SK-N-SH treated with all-trans-retinoic acid at 6 μM for 48 hours (cell line): Measurements from ENCODE around the gene UVRAG.

Experiments used
- ATAC-seq: fragments of 200-7000 bp; cut with Tn5 transposase; 3 replicates; pipeline ENCODE4 v1.9.1; 2020; ENCODE audit warnings: mild to moderate bottlenecking, moderate library complexity
- ARNTL ChIP-seq: fragments of 450-650 bp; formaldehyde crosslinking; IDR thresholded peaks from 2 replicates; pipeline ENCODE4 v1.5.0; 2020; ENCODE audit warnings: low read depth, mild to moderate bottlenecking, moderate library complexity, borderline replicate concordance
- CREB5 ChIP-seq: fragments of 250-450 bp; sonication (Bioruptor Pico); IDR thresholded peaks from 2 replicates; pipeline ENCODE4 v1.5.1; 2020; ENCODE audit warnings: low read depth, mild to moderate bottlenecking, moderate library complexity
- CSDC2 ChIP-seq: fragments of 250-450 bp; sonication (Bioruptor Pico); IDR thresholded peaks from 2 replicates; pipeline ENCODE4 v1.5.0; 2020; ENCODE audit warnings: mild to moderate bottlenecking, moderate library complexity
- CSRNP3 ChIP-seq: fragments of 250-450 bp; sonication (Bioruptor Pico); IDR thresholded peaks from 2 replicates; pipeline ENCODE4 v1.5.1; 2021; ENCODE audit warnings: mild to moderate bottlenecking, moderate library complexity
- GLIS3 ChIP-seq: fragments of 250-450 bp; sonication (Bioruptor Pico); IDR thresholded peaks from 2 replicates; pipeline ENCODE4 v1.5.0; 2020; ENCODE audit warnings: mild to moderate bottlenecking, moderate library complexity
- ISL1 ChIP-seq: fragments of 250-450 bp; sonication (Bioruptor Pico); IDR thresholded peaks from 2 replicates; pipeline ENCODE4 v2.1.2; 2022; ENCODE audit warnings: mild to moderate bottlenecking, moderate library complexity
- PATZ1 ChIP-seq: fragments of 250-450 bp; sonication (Bioruptor Pico); IDR thresholded peaks from 2 replicates; pipeline ENCODE4 v1.8.0; 2020; ENCODE audit warnings: mild to moderate bottlenecking, moderate library complexity, borderline replicate concordance
- POU6F1 ChIP-seq: fragments of 250-450 bp; sonication (Bioruptor Pico); IDR thresholded peaks from 2 replicates; pipeline ENCODE4 v1.8.0; 2021; ENCODE audit warnings: low read depth, mild to moderate bottlenecking, moderate library complexity, borderline replicate concordance
- PPARA ChIP-seq: fragments of 250-450 bp; sonication (Bioruptor Pico); IDR thresholded peaks from 2 replicates; pipeline ENCODE4 v1.5.0; 2020; ENCODE audit warnings: mild to moderate bottlenecking, borderline replicate concordance
- RARB ChIP-seq: fragments of 250-450 bp; sonication (Bioruptor Pico); IDR thresholded peaks from 2 replicates; pipeline ENCODE4 v1.8.0; 2021; ENCODE audit warnings: mild to moderate bottlenecking, moderate library complexity
- SNAI2 ChIP-seq: fragments of 250-450 bp; sonication (Bioruptor Pico); IDR thresholded peaks from 2 replicates; pipeline ENCODE4 v1.5.0; 2020; ENCODE audit warnings: mild to moderate bottlenecking, moderate library complexity
- TCF4 ChIP-seq: fragments of 250-450 bp; sonication (Bioruptor Pico); IDR thresholded peaks from 2 replicates; pipeline ENCODE4 v1.8.0; 2021; ENCODE audit warnings: mild to moderate bottlenecking, moderate library complexity, borderline replicate concordance
- TOX ChIP-seq: fragments of 250-450 bp; sonication (Bioruptor Pico); IDR thresholded peaks from 2 replicates; pipeline ENCODE4 v1.8.0; 2021; ENCODE audit warnings: mild to moderate bottlenecking, moderate library complexity, borderline replicate concordance
- TSHZ2 ChIP-seq: fragments of 250-450 bp; sonication (Bioruptor Pico); IDR thresholded peaks from 2 replicates; pipeline ENCODE4 v1.5.0; 2020; ENCODE audit warnings: mild to moderate bottlenecking, moderate library complexity
- ZC3H10 ChIP-seq: fragments of 250-450 bp; sonication (Bioruptor Pico); IDR thresholded peaks from 2 replicates; pipeline ENCODE4 v1.5.1; 2021; ENCODE audit warnings: mild to moderate bottlenecking, moderate library complexity
- ZFP3 ChIP-seq: fragments of 250-450 bp; sonication (Bioruptor Pico); IDR thresholded peaks from 2 replicates; pipeline ENCODE4 v1.5.0; 2020; ENCODE audit warnings: mild to moderate bottlenecking, moderate library complexity
- ZFP30 ChIP-seq: fragments of 450-650 bp; formaldehyde crosslinking; IDR thresholded peaks from 2 replicates; pipeline ENCODE4 v1.5.0; 2022; ENCODE audit warnings: mild to moderate bottlenecking, moderate library complexity
- ZNF565 ChIP-seq: fragments of 450-650 bp; formaldehyde crosslinking; conservative IDR thresholded peaks from 2 replicates; pipeline ENCODE4 v1.5.0; 2020; ENCODE audit warnings: low read depth, mild to moderate bottlenecking, moderate library complexity
- ZNF70 ChIP-seq: fragments of 450-650 bp; formaldehyde crosslinking; IDR thresholded peaks from 2 replicates; pipeline ENCODE4 v1.5.0; 2020; ENCODE audit warnings: mild to moderate bottlenecking, moderate library complexity
- ZNF8 ChIP-seq: fragments of 450-650 bp; formaldehyde crosslinking; IDR thresholded peaks from 2 replicates; pipeline ENCODE4 v1.5.0; 2020; ENCODE audit warnings: mild to moderate bottlenecking, moderate library complexity

The UVRAG gene

GRCh38 chr11:75790986-75791385 lies 24.0 kb upstream of the UVRAG start:
- ATAC-seq, result no peak
- TF ChIP-seq ISL1 (CRISPR knock-in tag), result no peak

GRCh38 chr11:75792127-75792731 lies 22.8 kb upstream of the UVRAG start:
- TF ChIP-seq GLIS3 (CRISPR knock-in tag) (no peak), ZNF8 (CRISPR knock-in tag) (no peak), ARNTL (CRISPR knock-in tag) (no peak), PPARA (CRISPR knock-in tag) (no peak), ZC3H10 (CRISPR knock-in tag) (no peak), RARB (CRISPR knock-in tag) (no peak), ZFP3 (CRISPR knock-in tag) (no peak), POU6F1 (CRISPR knock-in tag) (no peak), CSRNP3 (CRISPR knock-in tag) (no peak), TCF4 (CRISPR knock-in tag) (no peak), ZFP30 (no peak), PATZ1 (CRISPR knock-in tag) (no peak), CSDC2 (CRISPR knock-in tag) (no peak), CREB5 (CRISPR knock-in tag) (no peak), SNAI2 (CRISPR knock-in tag) (no peak)
- ATAC-seq, result no peak

GRCh38 chr11:75792997-75793800 lies 21.8 kb upstream of the UVRAG start:
- no peak for TF ChIP-seq CREB5 (CRISPR knock-in tag)
- no peak for TF ChIP-seq SNAI2 (CRISPR knock-in tag)
- ATAC-seq, result no peak

- no peak for ATAC-seq
- TF ChIP-seq ZNF8 (CRISPR knock-in tag) (no peak), ZNF70 (no peak), ZFP3 (CRISPR knock-in tag) (no peak), ARNTL (CRISPR knock-in tag) (no peak), ZFP30 (no peak), CSDC2 (CRISPR knock-in tag) (no peak), CREB5 (CRISPR knock-in tag) (no peak), TSHZ2 (CRISPR knock-in tag) (no peak), TCF4 (CRISPR knock-in tag) (no peak), ZNF565 (no peak), CSRNP3 (CRISPR knock-in tag) (no peak), ZC3H10 (CRISPR knock-in tag) (no peak), ISL1 (CRISPR knock-in tag) (no peak), TOX (CRISPR knock-in tag) (no peak)
These were observed 21.0 kb upstream of the UVRAG start for GRCh38 chr11:75793966-75794365.
